Mesenchymal stem cell (in vitro differentiated cells and primary cell): ENCODE data around the gene LNX1. TPM values are rescaled to one million over a fixed set of nuclear protein-coding genes. Genes with fewer than 3 reads are reported as not detected.

Source experiments
- DNase-seq: peaks from one replicate; pipeline ENCODE4 v3.0.0-alpha.2; 2013
- H2AFZ ChIP-seq: one replicate; pipeline ENCODE4 v1.6.1; 2013; ENCODE audit warnings: low read depth, mild to moderate bottlenecking, control low read depth, inconsistent platforms, low read length, moderate library complexity
- H2AK5ac ChIP-seq: 2 replicates; pipeline ENCODE4 v1.6.1; 2013; ENCODE audit warnings: low read length, moderate library complexity, mild to moderate bottlenecking, inconsistent platforms; ENCODE audit not compliant: severe bottlenecking
- H2BK120ac ChIP-seq: one replicate; pipeline ENCODE4 v1.6.1; 2013; ENCODE audit warnings: low read depth, mild to moderate bottlenecking, inconsistent platforms, low read length, moderate library complexity
- H2BK12ac ChIP-seq, 2 experiments: one replicate each; pipeline ENCODE4 v1.6.1; 2013; ENCODE audit warnings: inconsistent platforms in 2 of 2, low read length in 2 of 2, mild to moderate bottlenecking in 2 of 2, moderate library complexity in 2 of 2, control low read depth in 1 of 2
- H2BK15ac ChIP-seq: one replicate; pipeline ENCODE4 v1.6.1; 2013; ENCODE audit warnings: mild to moderate bottlenecking, low read depth, inconsistent platforms; ENCODE audit not compliant: poor library complexity, severe bottlenecking
- H2BK5ac ChIP-seq: 2 replicates; pipeline ENCODE4 v1.6.1; 2013; ENCODE audit warnings: low read depth, mild to moderate bottlenecking, low read length, control low read depth, inconsistent platforms; ENCODE audit not compliant: poor library complexity, severe bottlenecking
- H3K14ac ChIP-seq, 2 experiments: one replicate each; pipeline ENCODE4 v1.6.1; 2013; ENCODE audit warnings: inconsistent platforms in 2 of 2, low read length in 2 of 2, control low read depth in 1 of 2, mild to moderate bottlenecking in 1 of 2, moderate library complexity in 1 of 2
- H3K18ac ChIP-seq, 2 experiments: one replicate each; pipeline ENCODE4 v1.6.1; 2013; ENCODE audit warnings: inconsistent platforms in 2 of 2, low read length in 2 of 2, control low read depth in 1 of 2, low read depth in 1 of 2, mild to moderate bottlenecking in 1 of 2
- H3K23ac ChIP-seq, 2 experiments: one replicate each; pipeline ENCODE4 v1.6.1; 2013; ENCODE audit warnings: inconsistent platforms in 2 of 2, low read length in 2 of 2, mild to moderate bottlenecking in 2 of 2, moderate library complexity in 2 of 2, control low read depth in 1 of 2
- H3K27ac ChIP-seq: 2 replicates; pipeline ENCODE4 v1.5.1; 2013; ENCODE audit warnings: mild to moderate bottlenecking, moderate library complexity, low read length, control low read depth, inconsistent platforms; ENCODE audit not compliant: poor library complexity, severe bottlenecking
- H3K27me3 ChIP-seq, 2 experiments: 2 replicates each; pipeline versions ENCODE4 v1.6.1 to v1.7.0; 2013; ENCODE audit warnings: low read length in 2 of 2, mild to moderate bottlenecking in 2 of 2, moderate library complexity in 2 of 2, control low read depth in 1 of 2, inconsistent platforms in 1 of 2; ENCODE audit not compliant: control insufficient read depth in 1 of 2, insufficient read depth in 1 of 2
- H3K36me3 ChIP-seq, 2 experiments: 2 replicates each; pipeline versions ENCODE4 v1.6.1 to v1.7.0; 2013; ENCODE audit warnings: low read length in 2 of 2, control low read depth in 1 of 2, inconsistent platforms in 1 of 2, low read depth in 1 of 2, mild to moderate bottlenecking in 1 of 2; ENCODE audit not compliant: insufficient read depth in 2 of 2, control insufficient read depth in 1 of 2
- H3K4ac ChIP-seq, 2 experiments: one replicate each; pipeline ENCODE4 v1.6.1; 2013; ENCODE audit warnings: inconsistent platforms in 2 of 2, low read length in 2 of 2, mild to moderate bottlenecking in 2 of 2, moderate library complexity in 2 of 2, control low read depth in 1 of 2, low read depth in 1 of 2
- H3K4me1 ChIP-seq: 2 replicates; pipeline ENCODE4 v1.6.1; 2013; ENCODE audit warnings: low read depth, low read length, control low read depth; ENCODE audit not compliant: control insufficient read depth, insufficient read depth
- H3K4me2 ChIP-seq: 2 replicates; pipeline ENCODE4 v1.6.1; 2013; ENCODE audit warnings: low read length, mild to moderate bottlenecking, inconsistent platforms; ENCODE audit not compliant: poor library complexity, severe bottlenecking
- H3K4me3 ChIP-seq, 2 experiments: 2 replicates each; pipeline versions ENCODE4 v1.5.1 to v1.7.0; 2013; ENCODE audit warnings: low read length in 2 of 2, mild to moderate bottlenecking in 2 of 2, control low read depth in 1 of 2, low read depth in 1 of 2; ENCODE audit not compliant: insufficient read depth in 1 of 2
- H3K79me1 ChIP-seq: replicated peaks from 2 replicates; pipeline ENCODE4 v1.6.1; 2013; ENCODE audit warnings: mild to moderate bottlenecking, control low read depth, low read length, inconsistent platforms; ENCODE audit not compliant: poor library complexity, severe bottlenecking
- H3K9ac ChIP-seq: 2 replicates; pipeline ENCODE4 v1.7.0; 2013; ENCODE audit warnings: mild to moderate bottlenecking, low read length, moderate library complexity
- H3K9me3 ChIP-seq: 2 replicates; pipeline ENCODE4 v1.7.0; 2013; ENCODE audit warnings: mild to moderate bottlenecking, low read length; ENCODE audit not compliant: control insufficient read depth
- H4K8ac ChIP-seq: one replicate; pipeline ENCODE4 v1.6.1; 2013; ENCODE audit warnings: inconsistent platforms, mild to moderate bottlenecking, low read length, moderate library complexity
- H4K91ac ChIP-seq: one replicate; pipeline ENCODE4 v1.6.1; 2013; ENCODE audit warnings: mild to moderate bottlenecking, low read length, inconsistent platforms
- WGBS: methylation state at CpG from one replicate; pipeline ENCODE4 v1.1.7; 2013; ENCODE audit warnings: mixed read lengths; 5-methylcytosine and 5-hydroxymethylcytosine counted together
- polyA plus RNA-seq, 2 experiments: library from polyadenylated mRNA; stranded (reverse); fragments of 200-250 nt; gene quantifications; one replicate each; pipeline ENCODE4 v1.2.3, GENCODE V29; 2013

The LNX1 gene
- polyA plus RNA-seq (2013, experiment 1 of 2) = 11.7 TPM
- polyA plus RNA-seq (2013, experiment 2 of 2) = 11.7 TPM

DNA sequence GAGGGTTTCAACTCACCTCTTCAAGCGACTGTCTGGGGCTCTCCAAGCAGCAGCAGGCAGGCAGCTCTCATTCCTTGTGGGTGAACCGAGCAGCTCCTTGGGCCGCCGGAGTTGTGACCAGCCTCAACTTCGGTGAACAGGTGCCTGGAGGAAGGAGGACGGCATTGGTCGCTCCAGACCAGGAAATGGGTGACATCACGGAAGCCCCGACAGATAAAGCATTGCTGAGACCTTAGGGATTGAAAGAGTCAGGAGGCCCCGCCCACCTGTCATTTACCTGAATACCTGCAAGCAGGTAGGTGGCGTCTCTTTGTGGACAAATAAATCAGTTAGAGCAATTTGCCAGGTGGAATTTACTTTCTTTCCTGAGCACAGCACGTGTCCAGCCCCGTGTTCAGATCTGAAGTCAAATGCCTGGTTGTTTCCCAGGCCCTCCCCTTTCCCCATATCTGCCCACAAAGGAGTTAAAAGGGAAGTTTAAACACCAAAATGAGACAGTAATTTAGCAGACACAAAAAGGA lies at the start of gene LNX1:
Gene LNX1 (minus strand): TSS at position 115 of the 521 bp plus-strand sequence. CDS start 17,484 bp downstream, outside the sequence.
- Histone ChIP-seq H2BK5ac (no peak within 1 kb of the TSS), H3K4me1 (peaks cover 5% of the 10 kb centered on the region), H3K4ac (peak within 1 kb of the TSS; percentile 73 to 79), H3K9ac (no peak within 1 kb of the TSS), H2AK5ac (no peak within 1 kb of the TSS), H3K27ac (peak within 1 kb of the TSS; percentile 15), H2BK120ac (peak within 1 kb of the TSS; percentile 83), H3K23ac (no peak within 1 kb of the TSS), H2AFZ (no peak within 1 kb of the TSS), H3K18ac (peak within 1 kb of the TSS; percentile 19 to 46), H3K79me1 (no peaks in the 10 kb centered on the region), H3K4me2 (no peak within 1 kb of the TSS), H2BK15ac (peak within 1 kb of the TSS; percentile 71), H3K27me3 (no peaks in the 10 kb centered on the region), H3K36me3 (no peaks in the 10 kb centered on the region), H3K14ac (peak within 1 kb of the TSS in 1 of 2 experiments; percentile 3), H3K9me3 (no peaks in the 10 kb centered on the region), H3K4me3 (no peak within 1 kb of the TSS), H4K91ac (peak within 1 kb of the TSS; percentile 5), H4K8ac (peak within 1 kb of the TSS; percentile 72), H2BK12ac (peak within 1 kb of the TSS; percentile 52 to 70)
- DNase-seq = no peak
- WGBS = 51% methylated on average over 13 of the region's 13 CpGs

DNA sequence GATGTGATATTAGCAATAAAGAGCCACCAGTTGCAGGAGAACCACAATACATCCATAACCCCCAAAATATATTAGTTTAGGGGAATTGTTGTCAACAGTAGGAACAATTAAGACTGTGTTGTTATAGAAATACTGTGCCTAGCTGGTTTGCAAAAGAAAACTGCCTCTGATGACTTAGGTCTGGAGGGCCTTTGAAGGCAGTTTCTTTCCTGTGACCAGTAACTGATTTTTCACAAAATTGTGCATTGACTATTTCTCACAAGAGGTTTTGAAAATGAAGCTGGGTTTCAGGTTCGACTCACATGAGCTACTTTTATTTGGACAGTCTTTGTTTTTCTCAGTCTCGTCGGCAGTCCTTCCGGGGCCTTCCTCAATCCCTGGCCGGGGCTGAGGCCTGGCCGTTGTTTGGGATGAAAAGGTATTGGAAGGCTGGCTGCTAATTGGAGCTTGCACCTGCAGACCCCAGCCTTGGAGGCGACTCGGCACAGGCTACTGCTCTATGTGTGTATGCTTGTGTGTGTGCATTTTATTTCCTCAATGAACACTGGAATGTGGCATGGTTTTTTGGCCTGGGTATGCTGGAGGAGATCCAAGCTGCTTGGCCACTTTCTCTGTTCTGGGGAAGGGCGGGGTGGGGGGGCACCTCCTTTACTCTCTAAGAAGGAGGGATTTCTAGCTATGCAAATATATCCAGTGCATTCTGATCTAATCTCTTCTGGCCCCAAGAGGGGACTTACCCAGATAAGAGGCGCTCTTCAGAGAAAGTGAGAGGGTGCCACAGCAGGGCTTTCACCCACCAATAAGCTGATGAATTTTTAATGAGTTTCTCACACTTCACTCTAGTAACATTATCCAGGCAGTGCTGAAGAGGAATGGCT lies 49.5 kb upstream of the LNX1 start:
- DNase-seq = no peak
- H3K9ac ChIP-seq = no peak overlapping the region
- no peak overlapping the region for H3K4me3 ChIP-seq
- no peak overlapping the region for H3K27ac ChIP-seq
- no peak overlapping the region for H3K14ac ChIP-seq
- H3K4me1 ChIP-seq = no peaks in the 10 kb centered on the region
- H3K23ac ChIP-seq = no peak overlapping the region
- 93% methylated on average over 9 of the region's 10 CpGs for WGBS
- no peak overlapping the region for H2BK5ac ChIP-seq
- no peak overlapping the region for H2AK5ac ChIP-seq
- H4K8ac ChIP-seq = no peak overlapping the region
- no peak overlapping the region for H4K91ac ChIP-seq
- H3K36me3 ChIP-seq = no peaks in the 10 kb centered on the region
- H3K9me3 ChIP-seq = no peaks in the 10 kb centered on the region
- no peaks in the 10 kb centered on the region for H3K27me3 ChIP-seq
- no peak overlapping the region for H3K4ac ChIP-seq
- H2BK120ac ChIP-seq = no peak overlapping the region
- no peaks in the 10 kb centered on the region for H3K79me1 ChIP-seq
- H3K4me2 ChIP-seq = no peak overlapping the region
- no peak overlapping the region for H2BK12ac ChIP-seq
- no peak overlapping the region for H2BK15ac ChIP-seq
- H2AFZ ChIP-seq = no peak overlapping the region
- no peak overlapping the region for H3K18ac ChIP-seq

DNA sequence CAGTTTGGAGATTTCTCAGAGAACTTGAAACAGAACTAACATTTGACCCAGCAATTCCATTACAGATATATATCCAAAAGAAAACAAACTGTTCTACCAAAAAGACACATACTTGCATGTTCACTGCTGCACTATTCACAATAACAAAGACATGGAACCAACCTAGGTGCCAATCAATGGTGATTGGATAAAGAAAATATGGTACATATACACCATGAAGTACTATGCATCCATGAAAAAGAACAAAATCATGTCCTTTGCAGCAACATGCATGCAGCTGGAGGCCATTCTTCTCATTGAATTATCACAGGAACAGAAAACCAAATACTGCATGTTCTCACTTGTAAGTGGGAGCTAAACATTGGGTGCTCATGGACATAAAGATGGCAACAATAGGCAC lies 47.6 kb upstream of the LNX1 start:
- H3K9ac ChIP-seq = no peak overlapping the region
- no peak for DNase-seq
- H2BK12ac ChIP-seq = no peak overlapping the region
- H3K27me3 ChIP-seq = no peaks in the 10 kb centered on the region
- no peaks in the 10 kb centered on the region for H3K36me3 ChIP-seq
- H3K23ac ChIP-seq = no peak overlapping the region
- H3K4me3 ChIP-seq = no peak overlapping the region
- H3K79me1 ChIP-seq = no peaks in the 10 kb centered on the region
- H4K91ac ChIP-seq = no peak overlapping the region
- H2AFZ ChIP-seq = no peak overlapping the region
- H4K8ac ChIP-seq = no peak overlapping the region
- no peak overlapping the region for H2BK15ac ChIP-seq
- no peaks in the 10 kb centered on the region for H3K4me1 ChIP-seq
- no peaks in the 10 kb centered on the region for H3K9me3 ChIP-seq
- no peak overlapping the region for H3K27ac ChIP-seq
- no peak overlapping the region for H3K4ac ChIP-seq
- H3K14ac ChIP-seq = no peak overlapping the region
- H3K18ac ChIP-seq = no peak overlapping the region
- no peak overlapping the region for H2BK120ac ChIP-seq
- no peak overlapping the region for H2AK5ac ChIP-seq
- no peak overlapping the region for H2BK5ac ChIP-seq
- no peak overlapping the region for H3K4me2 ChIP-seq

DNA sequence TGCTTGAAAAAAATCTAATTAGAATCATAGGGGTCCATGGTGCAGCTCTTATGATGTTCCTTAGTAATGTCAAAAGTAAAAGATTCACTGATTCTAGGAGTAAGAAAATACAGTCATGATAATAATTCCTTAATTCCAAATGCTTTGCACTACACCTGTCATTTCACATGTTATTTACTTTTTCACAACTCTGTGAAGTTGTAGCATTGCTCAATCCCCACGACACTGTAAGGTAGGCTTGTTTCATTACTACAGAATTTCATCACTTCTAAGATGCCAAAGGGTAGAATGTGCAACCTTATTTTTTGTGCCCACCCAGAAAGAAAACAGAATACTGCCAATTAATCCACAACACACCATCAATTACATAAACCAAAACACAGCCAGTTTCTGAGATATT lies 46.1 kb upstream of the LNX1 start:
- H3K79me1 ChIP-seq = no peaks in the 10 kb centered on the region
- H2BK12ac ChIP-seq = no peak overlapping the region
- no peak overlapping the region for H3K4me3 ChIP-seq
- H3K14ac ChIP-seq = no peak overlapping the region
- no peak overlapping the region for H3K4me2 ChIP-seq
- no peak overlapping the region for H3K4ac ChIP-seq
- no peaks in the 10 kb centered on the region for H3K36me3 ChIP-seq
- no peak overlapping the region for H4K91ac ChIP-seq
- H2BK120ac ChIP-seq = no peak overlapping the region
- no peak overlapping the region for H3K9ac ChIP-seq
- H2AFZ ChIP-seq = no peak overlapping the region
- H4K8ac ChIP-seq = no peak overlapping the region
- no peak overlapping the region for H3K18ac ChIP-seq
- DNase-seq = no peak
- H3K27ac ChIP-seq = no peak overlapping the region
- WGBS = 86% methylated on average over 1 of the region's 1 CpG
- peaks cover 0 to 4% of the 10 kb centered on the region in 2 experiments for H3K27me3 ChIP-seq
- H2AK5ac ChIP-seq = no peak overlapping the region
- no peaks in the 10 kb centered on the region for H3K4me1 ChIP-seq
- no peaks in the 10 kb centered on the region for H3K9me3 ChIP-seq
- H2BK15ac ChIP-seq = no peak overlapping the region
- no peak overlapping the region for H2BK5ac ChIP-seq
- no peak overlapping the region for H3K23ac ChIP-seq
